GM12892 (cell line): Measurements from ENCODE around the gene C9orf78.

ENCODE experiments used
- POLR2A ChIP-seq: IDR thresholded peaks from 2 replicates; pipeline ENCODE4 v1.6.1; 2011; ENCODE audit warnings: low read depth, low read length, control low read depth
- POLR2AphosphoS5 ChIP-seq: IDR thresholded peaks from 2 replicates; pipeline ENCODE4 v1.6.1; 2011; ENCODE audit warnings: low read depth, low read length, control low read depth

DNA sequence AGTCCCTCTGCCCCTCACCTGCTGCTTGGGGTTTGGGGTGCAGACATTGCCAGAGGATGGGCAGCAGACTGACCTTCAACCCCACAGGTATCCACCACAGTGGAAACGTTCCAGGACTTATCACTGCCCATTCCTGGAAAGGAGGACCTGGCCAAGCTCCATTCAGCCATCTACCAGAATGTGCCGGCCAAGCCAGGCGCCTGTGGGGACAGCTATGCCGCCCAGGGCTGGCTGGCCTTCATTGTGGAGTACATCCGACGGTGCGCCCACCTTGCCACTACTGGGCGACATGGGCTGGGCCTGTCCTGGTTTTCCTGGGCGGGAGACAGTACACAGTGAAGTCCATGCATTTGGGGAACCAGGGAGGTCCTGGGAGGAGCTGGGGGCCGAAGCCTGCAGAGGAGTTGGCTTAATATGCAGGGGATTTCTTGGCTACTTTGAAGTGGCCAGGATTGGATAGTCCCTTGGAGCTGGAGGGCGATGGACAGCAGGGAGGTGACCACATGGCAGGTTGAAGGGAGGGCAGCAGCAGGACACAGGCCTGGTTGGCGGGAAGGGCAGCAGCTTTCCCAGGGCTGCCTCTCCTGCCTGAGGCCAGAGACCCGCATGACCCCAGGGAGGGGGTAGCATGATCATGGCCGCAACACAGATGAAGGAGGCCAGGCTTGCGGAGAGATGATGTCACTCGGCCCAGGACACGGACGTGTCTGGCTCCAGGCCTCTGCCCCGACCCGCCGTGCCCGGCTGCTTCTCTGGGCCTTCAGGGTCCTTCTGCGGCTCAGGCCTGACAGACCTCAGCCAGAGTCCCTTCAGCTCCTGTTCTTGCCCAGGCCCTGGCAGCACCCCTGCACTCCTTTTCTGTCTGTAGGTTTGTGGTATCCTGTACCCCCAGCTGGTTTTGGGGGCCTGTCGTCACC, 34.8 kb upstream of the C9orf78 start:
- TF ChIP-seq POLR2A = no peak
- TF ChIP-seq POLR2AphosphoS5 = no peak
